ENCODE results near the gene CYTH3.
"Not testable (repeated sequence)": the region's sequence is repeated elsewhere in the genome, so short reads cannot be mapped to it uniquely, and the experiment has no call there.

CYTH3 gene

GRCh38 chr7:6272481-6273323 is at the start of gene CYTH3:
TSS of gene CYTH3 (minus strand) at chr7:6272624. CDS start at chr7:6272507, 117 bp downstream.
- peak; percentile 81 for DNase-seq (ENCODE audit: low spot score)

GRCh38 chr7:6320791-6321190 is 48.4 kb upstream of the CYTH3 start:
- peak; percentile 66 for DNase-seq (ENCODE audit: low spot score)

- peak; percentile 90 for DNase-seq (ENCODE audit: low spot score)
Observed at GRCh38 chr7:6317797-6318438, 45.5 kb upstream of the CYTH3 start.

GRCh38 chr7:6316226-6316625 is 43.8 kb upstream of the CYTH3 start:
- DNase-seq (ENCODE audit: low spot score) = no peak

- DNase-seq (ENCODE audit: low spot score) = no peak
Observed at GRCh38 chr7:6315746-6316145, 43.3 kb upstream of the CYTH3 start.

GRCh38 chr7:6310271-6310993 is 38.0 kb upstream of the CYTH3 start:
- DNase-seq (ENCODE audit: low spot score) = no peak

GRCh38 chr7:6307762-6308161 is 35.3 kb upstream of the CYTH3 start:
- DNase-seq (ENCODE audit: low spot score) = no peak

- no peak for DNase-seq (ENCODE audit: low spot score)
Observed at GRCh38 chr7:6306471-6306870, 34.0 kb upstream of the CYTH3 start.

GRCh38 chr7:6305330-6305729 is 32.9 kb upstream of the CYTH3 start:
- no peak for DNase-seq (ENCODE audit: low spot score)

GRCh38 chr7:6301446-6301845 is 29.0 kb upstream of the CYTH3 start:
- DNase-seq (ENCODE audit: low spot score) = not testable (repeated sequence)

- no peak for DNase-seq (ENCODE audit: low spot score)
Observed at GRCh38 chr7:6299774-6300173, 27.4 kb upstream of the CYTH3 start.

GRCh38 chr7:6294839-6295238 is 22.4 kb upstream of the CYTH3 start:
- DNase-seq (ENCODE audit: low spot score) = no peak

- DNase-seq (ENCODE audit: low spot score) = no peak
Observed at GRCh38 chr7:6293202-6293601, 20.8 kb upstream of the CYTH3 start.

GRCh38 chr7:6291941-6292340 is 19.5 kb upstream of the CYTH3 start:
- not testable (repeated sequence) for DNase-seq (ENCODE audit: low spot score)

- no peak for DNase-seq (ENCODE audit: low spot score)
Observed at GRCh38 chr7:6291531-6291930, 19.1 kb upstream of the CYTH3 start.

GRCh38 chr7:6290319-6290741 is 17.9 kb upstream of the CYTH3 start:
- no peak for DNase-seq (ENCODE audit: low spot score)

- no peak for DNase-seq (ENCODE audit: low spot score)
Observed at GRCh38 chr7:6288270-6288860, 15.9 kb upstream of the CYTH3 start.

GRCh38 chr7:6286486-6286885 is 14.1 kb upstream of the CYTH3 start:
- DNase-seq (ENCODE audit: low spot score) = no peak

- DNase-seq (ENCODE audit: low spot score) = no peak
Observed at GRCh38 chr7:6284461-6285360, 12.3 kb upstream of the CYTH3 start.

- no peak for DNase-seq (ENCODE audit: low spot score)
Observed at GRCh38 chr7:6284055-6284400, 11.6 kb upstream of the CYTH3 start.

- DNase-seq (ENCODE audit: low spot score) = not testable (repeated sequence)
Observed at GRCh38 chr7:6283391-6284054, 11.1 kb upstream of the CYTH3 start.

Measured in cerebellar cortex (tissue), 1 donor.